ENCODE data around the gene NOS2.
"Not testable (repeated sequence)": the region's sequence is repeated elsewhere in the genome, so short reads cannot be mapped to it uniquely, and the experiment has no call there.

Gene NOS2

GRCh38 chr17:27755706-27756466 lies 44.4 kb downstream of the NOS2 start:
- no peak for DNase-seq
- Histone ChIP-seq H3K4me3 (ENCODE audit: low read depth, low read length) (no peak overlapping the region), H3K36me3 (peaks cover 3% of the 10 kb centered on the region; the same call in 1 of the 2 replicates), H3K27ac (no peak overlapping the region), H3K27me3 (ENCODE audit: insufficient read depth, low read depth, severe bottlenecking) (no peaks in the 10 kb centered on the region), H3K9me3 (ENCODE audit: severe bottlenecking) (no peaks in the 10 kb centered on the region)
- no peak for TF ChIP-seq CTCF (IDR thresholded peaks at IDR 0.05; ENCODE audit: low read depth, low read length)

- no peak overlapping the region for H3K27ac ChIP-seq
- no peaks in the 10 kb centered on the region for H3K9me3 ChIP-seq (ENCODE audit: severe bottlenecking)
- H3K27me3 ChIP-seq (ENCODE audit: insufficient read depth, low read depth, severe bottlenecking), result no peaks in the 10 kb centered on the region
- H3K36me3 ChIP-seq, result 0 out of 2 replicates have a peak, but pooled peaks cover under 1% of the 10 kb centered on the region
- TF ChIP-seq CTCF (IDR thresholded peaks at IDR 0.05; ENCODE audit: low read depth, low read length), result no peak
- H3K4me3 ChIP-seq (ENCODE audit: low read depth, low read length), result no peak overlapping the region
- no peak for DNase-seq
Observed at GRCh38 chr17:27754549-27754948, 45.8 kb downstream of the NOS2 start.

- H3K9me3 ChIP-seq (ENCODE audit: severe bottlenecking); DNase-seq; H3K4me3 ChIP-seq (ENCODE audit: low read depth, low read length); H3K36me3 ChIP-seq; H3K27me3 ChIP-seq (ENCODE audit: insufficient read depth, low read depth, severe bottlenecking); H3K27ac ChIP-seq: not testable (repeated sequence)
Observed at GRCh38 chr17:27753726-27754125, 46.6 kb downstream of the NOS2 start.

- not testable (repeated sequence) for DNase-seq; H3K27ac ChIP-seq; H3K27me3 ChIP-seq (ENCODE audit: insufficient read depth, low read depth, severe bottlenecking); H3K4me3 ChIP-seq (ENCODE audit: low read depth, low read length); H3K36me3 ChIP-seq; H3K9me3 ChIP-seq (ENCODE audit: severe bottlenecking)
Observed at GRCh38 chr17:27752831-27753619, 47.3 kb downstream of the NOS2 start.

GRCh38 chr17:27751622-27752490 lies 48.5 kb downstream of the NOS2 start:
- TF ChIP-seq CTCF (IDR thresholded peaks at IDR 0.05; ENCODE audit: low read depth, low read length), result no peak
- Histone ChIP-seq H3K27ac (peak overlapping the region; percentile 65), H3K36me3 (no peaks in the 10 kb centered on the region), H3K9me3 (ENCODE audit: severe bottlenecking) (no peaks in the 10 kb centered on the region), H3K4me3 (ENCODE audit: low read depth, low read length) (no peak overlapping the region), H3K27me3 (ENCODE audit: insufficient read depth, low read depth, severe bottlenecking) (no peaks in the 10 kb centered on the region)
- peak; percentile 55 for DNase-seq

GRCh38 chr17:27751166-27751565 lies 49.2 kb downstream of the NOS2 start:
- Histone ChIP-seq H3K27ac (no peak overlapping the region), H3K36me3 (no peaks in the 10 kb centered on the region), H3K4me3 (ENCODE audit: low read depth, low read length) (no peak overlapping the region), H3K9me3 (ENCODE audit: severe bottlenecking) (no peaks in the 10 kb centered on the region), H3K27me3 (ENCODE audit: insufficient read depth, low read depth, severe bottlenecking) (no peaks in the 10 kb centered on the region)
- no peak for DNase-seq
- TF ChIP-seq CTCF (IDR thresholded peaks at IDR 0.05; ENCODE audit: low read depth, low read length), result no peak

GRCh38 chr17:27749562-27750150 lies 50.7 kb downstream of the NOS2 start:
- H3K27me3 ChIP-seq (ENCODE audit: insufficient read depth, low read depth, severe bottlenecking); H3K36me3 ChIP-seq: not testable (repeated sequence)

More at GRCh38 chr17:27749562-27750150, 50.7 kb downstream of the NOS2 start:
- H3K4me3 ChIP-seq (ENCODE audit: low read depth, low read length); H3K27ac ChIP-seq; DNase-seq; H3K9me3 ChIP-seq (ENCODE audit: severe bottlenecking): not testable (repeated sequence)
